ENCODE data around the gene TMEM158.
A peak's percentile ranks its signal among the peaks of the same experiment; 100 is the strongest.

Gene TMEM158

DNA sequence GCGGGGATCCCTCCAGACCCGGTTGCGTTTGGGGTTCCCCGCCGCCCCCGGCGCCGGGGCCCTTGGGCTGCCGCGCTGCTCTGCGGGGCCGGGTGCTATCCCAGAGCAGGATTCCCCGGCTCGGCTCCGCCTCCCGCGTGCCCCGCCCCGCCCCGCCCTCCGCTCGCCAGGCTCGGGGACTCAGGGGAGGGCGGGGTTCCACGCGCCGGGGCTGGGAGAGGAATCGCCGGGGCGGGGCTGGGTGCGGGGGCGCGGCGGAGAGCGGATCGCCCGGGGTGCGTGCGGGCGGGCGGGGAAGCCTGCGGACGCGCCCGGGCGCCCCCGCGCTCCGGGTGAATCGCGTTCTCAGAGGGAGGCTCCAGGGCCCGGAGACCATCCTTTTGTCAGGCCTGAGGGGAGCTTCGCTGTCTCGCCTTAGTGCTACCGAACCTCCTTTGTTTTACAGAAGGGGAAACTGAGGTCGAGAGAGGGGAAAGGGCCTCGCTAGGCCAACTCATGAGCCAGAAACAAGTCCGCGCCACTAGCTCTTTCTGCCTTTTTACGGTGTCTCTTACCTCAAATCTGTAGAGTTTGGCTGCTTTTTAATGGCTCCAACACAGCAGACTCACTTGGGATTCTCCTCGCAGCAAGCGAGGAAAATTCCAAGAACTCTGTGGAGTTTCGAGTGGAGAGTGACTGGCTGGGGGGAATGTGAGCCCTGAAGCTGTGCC lies at the start of gene TMEM158:
Gene TMEM158 (minus strand): TSS at position 82 of the 710 bp plus-strand sequence. CDS start 260 bp downstream, outside the sequence.
- peak; percentile 12 for DNase-seq

GRCh38 chr3:45275006-45275704 lies 49.1 kb upstream of the TMEM158 start:
- DNase-seq: no peak

GRCh38 chr3:45273681-45274515 lies 47.8 kb upstream of the TMEM158 start:
- DNase-seq: no peak

DNA sequence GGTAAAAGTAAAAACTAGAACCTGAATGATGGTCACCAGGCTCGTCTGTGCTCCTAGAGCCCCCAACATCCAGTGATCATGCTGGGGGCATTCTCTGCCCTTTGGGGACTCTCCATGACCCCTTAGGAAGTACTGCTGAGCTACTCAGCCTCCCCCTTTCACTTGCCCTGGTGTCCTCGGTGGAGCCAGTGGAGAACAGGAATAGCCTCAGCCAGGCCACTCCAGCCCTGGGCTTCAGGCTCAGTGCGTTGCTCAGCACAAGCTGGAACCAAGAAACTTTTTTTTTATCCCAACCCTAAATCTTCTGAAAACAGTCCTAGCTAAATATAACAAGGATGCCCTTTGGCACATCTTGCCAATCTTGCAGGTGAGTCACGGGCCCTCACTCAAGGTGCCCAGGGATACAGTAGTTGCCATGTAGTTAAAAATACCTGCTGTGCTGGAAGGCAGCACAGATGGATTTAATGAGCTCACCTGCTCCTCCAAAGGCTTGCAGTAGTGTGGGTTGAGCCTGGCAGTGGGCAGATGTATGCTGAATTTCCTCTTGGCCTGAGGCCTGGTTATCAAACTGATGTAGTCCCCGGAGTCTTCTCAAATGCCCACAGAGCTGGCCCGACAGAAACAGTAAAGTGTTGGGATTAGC lies 46.9 kb upstream of the TMEM158 start:
- no peak for DNase-seq

GRCh38 chr3:45272032-45272810 lies 46.1 kb upstream of the TMEM158 start:
- DNase-seq: no peak

DNA sequence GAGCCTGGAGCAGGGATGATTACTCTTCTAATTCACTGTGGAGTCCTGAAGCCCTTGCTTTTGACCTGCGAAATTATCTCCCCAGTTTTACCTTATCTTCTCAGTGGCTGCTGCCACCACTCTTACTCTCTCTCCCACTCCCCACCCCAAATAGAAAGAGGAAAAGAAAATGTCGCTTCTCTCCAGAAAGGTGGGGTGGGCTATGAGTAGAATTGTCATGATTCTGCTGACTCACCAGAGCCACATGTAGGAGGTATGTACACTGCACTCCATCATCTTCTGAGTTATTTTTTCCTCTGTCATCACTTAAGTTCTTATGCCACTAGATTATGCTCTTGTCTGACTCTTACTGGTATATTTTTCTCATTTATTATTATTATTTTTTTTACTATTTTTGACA lies 43.9 kb upstream of the TMEM158 start:
- peak; percentile 43 for DNase-seq

DNA sequence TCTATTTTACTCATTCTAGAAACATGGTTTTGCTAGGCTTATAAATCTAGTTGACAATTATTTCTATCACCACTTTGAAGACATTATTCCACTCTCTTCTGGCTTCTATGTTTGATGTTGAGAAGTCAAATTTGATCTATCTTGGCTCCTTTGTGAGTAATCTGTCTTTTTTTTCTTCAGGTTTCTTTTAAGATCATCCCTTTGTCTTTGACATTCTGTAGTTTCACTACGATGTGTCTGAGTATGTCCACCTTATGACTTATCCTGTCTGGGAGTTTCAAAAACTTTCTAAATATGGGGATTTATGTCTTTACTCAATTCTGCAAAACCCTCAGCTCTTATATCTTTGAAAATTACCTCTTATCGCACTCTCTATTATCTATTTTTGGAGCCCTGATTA lies 41.0 kb upstream of the TMEM158 start:
- DNase-seq: no peak

DNA sequence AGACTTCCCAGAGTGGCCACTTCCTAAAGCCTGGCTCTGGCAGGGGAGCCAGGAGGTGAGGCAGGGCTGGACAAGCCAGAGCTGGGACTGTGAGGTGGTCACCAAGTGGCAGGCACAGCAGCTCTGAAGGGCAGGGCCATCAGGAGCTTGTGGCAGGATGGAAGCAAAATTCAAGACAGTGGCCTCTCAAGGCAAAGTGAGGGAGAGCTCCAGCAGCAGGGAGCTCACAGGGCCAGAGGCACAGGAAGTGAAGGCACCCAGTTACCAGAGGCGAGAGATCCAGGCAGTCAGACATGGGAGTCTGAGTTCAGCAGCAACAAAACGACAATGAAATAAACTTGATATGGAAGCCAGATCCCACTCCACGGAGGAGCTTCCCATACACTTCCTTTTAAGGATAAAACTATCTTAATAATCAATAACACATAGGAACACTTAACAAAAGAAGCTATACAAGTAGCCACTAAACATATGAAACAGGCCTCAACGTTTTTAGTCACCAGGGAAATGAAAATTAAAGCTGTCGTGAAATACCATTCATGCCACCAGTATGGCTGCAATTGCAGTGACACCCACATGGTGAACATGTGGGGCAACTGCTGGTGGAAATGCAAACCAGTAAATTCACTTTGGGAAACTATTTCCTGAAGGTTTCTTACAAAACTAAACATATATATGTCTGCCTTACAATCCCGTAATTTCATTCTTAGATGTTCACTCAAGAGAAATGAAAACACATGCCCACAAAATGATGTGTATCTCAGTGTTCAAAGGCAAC lies 35.4 kb upstream of the TMEM158 start:
- no peak for DNase-seq

DNA sequence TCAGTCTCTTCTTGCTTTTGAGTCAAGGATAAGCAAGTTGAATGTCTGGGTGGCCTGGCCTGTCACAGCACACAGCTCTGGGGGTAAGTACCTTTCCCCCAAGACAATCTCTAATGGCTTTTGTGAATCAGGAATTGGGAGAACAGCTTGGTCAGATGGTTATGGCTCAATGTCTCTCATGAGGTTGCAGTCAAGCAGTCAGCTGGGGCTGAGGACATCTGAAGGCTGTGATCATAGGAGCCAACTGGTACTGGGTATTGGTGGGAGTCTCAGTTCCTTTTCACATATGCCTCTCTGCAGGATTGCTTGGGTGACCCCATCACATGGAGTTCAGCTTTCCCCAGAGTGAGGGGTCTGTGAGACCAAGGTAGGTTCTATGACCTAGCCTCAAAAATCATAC lies 33.0 kb upstream of the TMEM158 start:
- no peak for DNase-seq

DNA sequence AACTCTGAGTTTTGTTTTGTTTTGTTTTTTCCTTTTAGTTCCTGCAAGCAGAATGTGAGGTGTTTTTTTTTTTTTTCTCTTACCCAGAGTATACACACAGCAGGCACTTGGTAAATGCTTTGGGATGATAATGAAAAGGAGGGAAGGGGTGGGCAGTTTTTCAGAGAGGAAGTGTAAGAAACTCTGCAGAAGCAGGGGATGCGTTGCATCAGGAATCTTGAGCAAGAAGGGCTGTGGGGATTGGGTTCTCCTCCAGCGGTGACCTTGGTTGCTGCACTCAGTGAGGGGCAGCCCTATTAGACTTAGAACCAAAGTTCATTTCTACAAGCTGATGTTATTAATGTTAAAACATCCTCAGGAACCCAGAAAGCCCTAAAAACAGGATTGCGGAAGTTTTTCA lies 32.2 kb upstream of the TMEM158 start:
- no peak for DNase-seq

GRCh38 chr3:45253316-45253715 lies 27.2 kb upstream of the TMEM158 start:
- no peak for DNase-seq

GRCh38 chr3:45252826-45253225 lies 26.7 kb upstream of the TMEM158 start:
- DNase-seq: no peak

DNA sequence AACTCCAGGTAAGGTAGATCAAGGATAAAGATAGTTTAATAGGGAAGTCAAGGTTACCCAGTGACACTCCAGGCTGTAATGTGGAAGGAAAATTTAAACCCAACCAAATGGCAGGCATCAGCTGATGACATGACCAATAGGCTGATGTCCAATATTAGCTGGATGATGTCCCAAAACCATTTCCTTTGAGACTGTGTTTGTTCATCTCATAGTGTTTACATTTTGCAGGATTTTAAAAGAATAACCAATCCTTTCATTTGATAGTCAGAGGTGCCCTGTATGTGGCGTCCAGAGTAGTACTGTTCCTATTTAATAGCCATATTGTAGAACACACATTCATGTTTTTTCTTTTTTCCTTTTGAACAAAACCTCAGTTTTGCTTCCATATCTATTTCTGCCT lies 23.3 kb upstream of the TMEM158 start:
- no peak for DNase-seq

DNA sequence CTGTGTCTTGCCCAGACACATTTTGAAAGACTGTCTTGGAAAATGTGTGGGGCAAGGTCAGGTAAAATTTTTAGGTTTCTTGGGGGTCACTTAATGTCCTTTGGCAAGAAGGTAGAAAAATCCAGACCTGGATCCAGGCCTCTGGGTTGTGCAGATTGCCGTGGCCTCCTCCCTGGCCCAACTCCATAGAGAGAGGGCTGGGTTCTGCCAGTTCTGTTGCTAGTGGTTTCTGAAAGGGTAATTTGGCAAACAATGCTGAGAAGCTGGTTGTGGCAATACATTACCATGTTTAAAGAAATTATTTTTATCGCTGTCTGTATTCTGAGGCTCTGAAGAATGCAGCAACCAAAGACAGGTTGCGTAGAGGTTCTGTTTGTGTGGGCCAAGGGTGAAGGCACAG lies 20.2 kb upstream of the TMEM158 start:
- DNase-seq: no peak

- no peak for DNase-seq
Measured at GRCh38 chr3:45244356-45244755, 18.3 kb upstream of the TMEM158 start.

DNA sequence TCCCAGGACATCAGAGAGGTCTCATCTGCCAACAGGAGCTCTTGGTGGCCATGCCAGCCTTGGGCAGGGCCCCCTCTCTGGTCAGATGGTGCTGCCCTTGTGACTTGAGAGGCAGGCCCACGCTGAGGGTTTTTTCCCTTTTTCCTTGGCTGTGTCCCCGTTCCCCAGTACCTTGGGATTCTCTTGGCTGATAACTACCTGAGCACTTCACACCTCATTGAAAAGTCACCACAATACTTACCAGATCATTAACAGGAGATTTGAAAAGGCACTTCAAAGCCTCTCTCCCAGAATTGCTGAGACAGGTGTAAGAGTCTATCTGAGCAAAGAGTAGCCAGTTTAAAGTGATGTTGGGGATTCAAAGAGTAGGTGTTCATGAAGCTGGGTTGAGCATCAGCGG lies 15.1 kb upstream of the TMEM158 start:
- no peak for DNase-seq

DNA sequence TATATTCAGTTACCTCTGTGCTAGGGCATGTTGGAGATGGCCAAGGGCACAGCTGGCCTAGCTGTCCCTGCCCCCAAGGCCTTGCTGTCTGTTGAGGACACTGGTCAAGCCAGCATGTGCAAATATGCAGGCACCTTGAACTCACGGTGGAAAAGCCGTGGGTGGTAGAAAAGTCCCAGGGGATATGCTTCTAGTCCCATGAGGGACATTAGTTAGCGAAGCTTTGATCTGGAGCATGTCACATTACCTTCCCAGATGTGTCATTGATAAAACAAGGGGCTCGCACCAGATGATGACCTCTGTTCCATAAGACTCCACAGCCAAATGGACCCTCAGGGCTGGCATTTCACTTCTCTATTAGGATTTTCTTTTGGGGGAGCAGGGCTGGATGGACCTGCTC lies 14.2 kb upstream of the TMEM158 start:
- DNase-seq: no peak

GRCh38 chr3:45239254-45239653 lies 13.2 kb upstream of the TMEM158 start:
- DNase-seq: no peak

GRCh38 chr3:45236964-45237363 lies 10.9 kb upstream of the TMEM158 start:
- no peak for DNase-seq

DNA sequence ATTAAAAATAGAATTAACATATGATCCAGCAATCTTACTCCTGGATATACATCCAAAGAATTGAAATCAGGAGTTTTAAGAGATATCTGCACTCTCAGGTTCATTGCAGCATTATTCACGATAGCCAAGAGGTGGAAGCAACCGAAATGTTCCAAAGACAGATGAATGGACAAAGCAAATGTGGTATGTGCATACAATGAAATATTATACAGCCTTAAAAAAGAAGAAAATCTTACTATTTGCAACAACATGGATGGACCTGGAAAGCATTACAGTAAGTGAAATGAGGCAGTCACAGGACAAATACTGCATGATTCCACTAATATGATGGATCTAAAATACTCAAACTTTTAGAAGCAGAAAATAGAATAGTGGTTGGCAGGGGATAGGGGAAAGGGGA lies 9.3 kb upstream of the TMEM158 start:
- DNase-seq: no peak

DNA sequence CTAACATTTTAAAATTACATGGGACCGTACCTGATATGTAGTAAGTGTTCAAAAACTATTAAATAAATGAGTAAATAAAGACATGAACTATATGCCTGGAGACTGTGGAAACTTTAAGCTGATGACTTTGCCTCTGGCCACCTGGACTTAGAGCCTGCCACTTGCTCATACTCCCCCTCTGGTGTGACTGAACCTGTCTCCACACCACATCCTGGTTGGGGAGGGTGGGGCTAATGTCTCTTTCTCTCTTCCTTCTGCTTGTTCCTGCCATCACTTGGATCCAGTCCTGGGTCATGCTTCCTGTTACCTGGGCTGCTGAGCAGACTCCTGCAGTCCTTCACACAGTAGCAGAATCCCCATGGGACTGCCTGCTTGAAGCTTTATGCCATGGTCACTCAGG lies 8.2 kb upstream of the TMEM158 start:
- no peak for DNase-seq

GRCh38 chr3:45232521-45232920 lies 6.4 kb upstream of the TMEM158 start:
- no peak for DNase-seq
